ENCODE measurements around the gene HUWE1.

- TF ChIP-seq EZH2phosphoT487 (IDR thresholded peaks at IDR 0.05; ENCODE audit: low read depth) (no peak), CTCF (IDR thresholded peaks at IDR 0.05; ENCODE audit: low read depth, low read length) (no peak)
Observed at GRCh38 chrX:53681661-53682060, 4.9 kb downstream of the HUWE1 start.

Measured in OCI-LY3 (cell line).